ENCODE data around the gene KCNG3. TPM values are rescaled to one million over a fixed set of nuclear protein-coding genes. Genes with fewer than 3 reads are reported as not detected.

Gene KCNG3
- total and polyA plus RNA-seq, 2 of the 13 experiments (the other 11 are each of a cell fraction or from before 2014, with no cell fraction given): 2.8 to 4.8 TPM

GRCh38 chr2:42492691-42493467 is 903 bp downstream of the KCNG3 start (continued):
- 0 out of 2 replicates have a peak, but pooled peaks have one; percentile 9 for TF ChIP-seq ZNF691 (CRISPR knock-in tag; IDR thresholded peaks at IDR 0.05; ENCODE audit: borderline replicate concordance, low read depth)
- no peak; the same call in 1 of the 2 replicates for TF ChIP-seq TOPORS (CRISPR knock-in tag; IDR thresholded peaks at IDR 0.05)
- 0 out of 2 replicates have a peak, but pooled peaks have one; percentile 67 for TF ChIP-seq ZZZ3 (CRISPR knock-in tag; IDR thresholded peaks at IDR 0.05; ENCODE audit: borderline replicate concordance)
- no peak for TF ChIP-seq SYNCRIP (IDR thresholded peaks at IDR 0.05; ENCODE audit: insufficient read depth, low read depth, low read length)
- TF ChIP-seq CTCF (CRISPR knock-in tag; IDR thresholded peaks at IDR 0.05): no peak
- TF ChIP-seq TFDP1 (CRISPR knock-in tag; IDR thresholded peaks at IDR 0.05; ENCODE audit: borderline replicate concordance): peak; percentile 82; the same call in 1 of the 2 replicates
- TF ChIP-seq ZNF543 (CRISPR knock-in tag; IDR thresholded peaks at IDR 0.05): no peak; the same call in 1 of the 2 replicates
- TF ChIP-seq ZBTB14 (CRISPR knock-in tag; IDR thresholded peaks at IDR 0.05): no peak
- TF ChIP-seq U2AF1 (optimal IDR thresholded peaks at IDR 0.05; ENCODE audit: low read depth, low read length): no peak
- 0 out of 2 replicates have a peak, but pooled peaks have one; percentile 21 for TF ChIP-seq ELF3 (CRISPR knock-in tag; IDR thresholded peaks at IDR 0.05)
- TF ChIP-seq MAF1 (CRISPR knock-in tag; IDR thresholded peaks at IDR 0.05; ENCODE audit: borderline replicate concordance): no peak
- TF ChIP-seq ZBTB38 (CRISPR knock-in tag; IDR thresholded peaks at IDR 0.05): peak; percentile 99
- no peak for TF ChIP-seq POLR2A (IDR thresholded peaks at IDR 0.05; ENCODE audit: insufficient read depth in 1 of 2, low read depth in 2 of 2, low read length in 2 of 2)
- TF ChIP-seq ZNF281 (CRISPR knock-in tag; IDR thresholded peaks at IDR 0.05; ENCODE audit: borderline replicate concordance): no peak
- no peak for TF ChIP-seq RFXANK (CRISPR knock-in tag; IDR thresholded peaks at IDR 0.05)
- no peak for TF ChIP-seq TCF7L2 (IDR thresholded peaks at IDR 0.05; ENCODE audit: low read depth, low read length)
- no peak for TF ChIP-seq ZNF335 (CRISPR knock-in tag; IDR thresholded peaks at IDR 0.05)
- no peak for TF ChIP-seq SNAI1 (CRISPR knock-in tag; IDR thresholded peaks at IDR 0.05; ENCODE audit: borderline replicate concordance)
- TF ChIP-seq ZSCAN9 (CRISPR knock-in tag; IDR thresholded peaks at IDR 0.05; ENCODE audit: borderline replicate concordance): no peak
- TF ChIP-seq MIER2 (CRISPR knock-in tag; IDR thresholded peaks at IDR 0.05): no peak
- no peak for TF ChIP-seq MYNN (CRISPR knock-in tag; IDR thresholded peaks at IDR 0.05; ENCODE audit: low read depth)
- no peak for TF ChIP-seq RBM39 (IDR thresholded peaks at IDR 0.05; ENCODE audit: low read depth, low read length, poor library complexity, severe bottlenecking)
